ENCODE results near the gene TMEM201.

TMEM201 gene

GRCh38 chr1:9663257-9663656, 74.5 kb downstream of the TMEM201 start:
- TF ChIP-seq USF1 (IDR thresholded peaks at IDR 0.05) = no peak
- no peak for TF ChIP-seq FOXM1 (IDR thresholded peaks at IDR 0.05; ENCODE audit: borderline replicate concordance, low read depth)
- TF ChIP-seq EGR1 (IDR thresholded peaks at IDR 0.05) = no peak
- no peak for TF ChIP-seq NFIC (IDR thresholded peaks at IDR 0.05)
- no peak for TF ChIP-seq RAD21 (IDR thresholded peaks at IDR 0.05; ENCODE audit: low read depth)
- no peak for TF ChIP-seq CREB1 (IDR thresholded peaks at IDR 0.05; ENCODE audit: low read depth)
- no peak for TF ChIP-seq ZBTB7A (IDR thresholded peaks at IDR 0.05; ENCODE audit: low read depth)
- no peak for TF ChIP-seq CEBPB (IDR thresholded peaks at IDR 0.05)
- TF ChIP-seq EP300 (IDR thresholded peaks at IDR 0.05; ENCODE audit: borderline replicate concordance) = no peak
- no peak for TF ChIP-seq MAX (IDR thresholded peaks at IDR 0.05)
- TF ChIP-seq TCF12 (IDR thresholded peaks at IDR 0.05; ENCODE audit: low read depth) = no peak
- TF ChIP-seq REST (IDR thresholded peaks at IDR 0.05; ENCODE audit: low read depth) = no peak
- no peak for TF ChIP-seq YY1 (IDR thresholded peaks at IDR 0.05; ENCODE audit: low read depth)
- no peak for TF ChIP-seq TEAD4 (IDR thresholded peaks at IDR 0.05)
- TF ChIP-seq TAF1 (IDR thresholded peaks at IDR 0.05; ENCODE audit: low read depth) = no peak

Data from Ishikawa (cell line).